ENCODE data around the gene EIF5B. TPM values are rescaled to one million over a fixed set of nuclear protein-coding genes. Genes with fewer than 3 reads are reported as not detected.

Gene EIF5B
- total RNA-seq, 1 donor from 2014 or later, result 12.7 TPM

Other genes with a start within 250 kb of the EIF5B start
- 0.20 and 0.22 TPM in 2 replicates for gene C2orf15, start 195.7 kb upstream of the EIF5B start, total RNA-seq
- 0.44 and 1.4 TPM in 2 replicates for gene TSGA10, start 182.4 kb upstream of the EIF5B start, total RNA-seq
- gene LIPT1, start 182.4 kb upstream of the EIF5B start, total RNA-seq, result 3.3 and 4.8 TPM in 2 replicates
- 16.6 and 18.5 TPM in 2 replicates for gene MITD1, start 156.3 kb upstream of the EIF5B start, total RNA-seq
- 24.6 and 27.7 TPM in 2 replicates for gene MRPL30, start 156.2 kb upstream of the EIF5B start, total RNA-seq
- gene LYG2, start 81.7 kb upstream of the EIF5B start, total RNA-seq, result not detected in 2 replicates
- 0.22 and 0.40 TPM in 2 replicates for gene LYG1, start 36.2 kb upstream of the EIF5B start, total RNA-seq
- 54.8 and 57.3 TPM in 2 replicates for gene TXNDC9, start 1.1 kb upstream of the EIF5B start, total RNA-seq
- gene REV1, start 152.6 kb downstream of the EIF5B start, total RNA-seq, result 20.7 and 33.3 TPM in 2 replicates